ENCODE measurements around the gene CDH15. TPM values are rescaled to one million over a fixed set of nuclear protein-coding genes. Genes with fewer than 3 reads are reported as not detected.

CDH15 gene
- total and polyA plus RNA-seq, 9 of the 15 experiments (the other 6 are each of a cell fraction or from before 2014, with no cell fraction given), result 0.07 to 0.18 TPM; not detected in 7

DNA sequence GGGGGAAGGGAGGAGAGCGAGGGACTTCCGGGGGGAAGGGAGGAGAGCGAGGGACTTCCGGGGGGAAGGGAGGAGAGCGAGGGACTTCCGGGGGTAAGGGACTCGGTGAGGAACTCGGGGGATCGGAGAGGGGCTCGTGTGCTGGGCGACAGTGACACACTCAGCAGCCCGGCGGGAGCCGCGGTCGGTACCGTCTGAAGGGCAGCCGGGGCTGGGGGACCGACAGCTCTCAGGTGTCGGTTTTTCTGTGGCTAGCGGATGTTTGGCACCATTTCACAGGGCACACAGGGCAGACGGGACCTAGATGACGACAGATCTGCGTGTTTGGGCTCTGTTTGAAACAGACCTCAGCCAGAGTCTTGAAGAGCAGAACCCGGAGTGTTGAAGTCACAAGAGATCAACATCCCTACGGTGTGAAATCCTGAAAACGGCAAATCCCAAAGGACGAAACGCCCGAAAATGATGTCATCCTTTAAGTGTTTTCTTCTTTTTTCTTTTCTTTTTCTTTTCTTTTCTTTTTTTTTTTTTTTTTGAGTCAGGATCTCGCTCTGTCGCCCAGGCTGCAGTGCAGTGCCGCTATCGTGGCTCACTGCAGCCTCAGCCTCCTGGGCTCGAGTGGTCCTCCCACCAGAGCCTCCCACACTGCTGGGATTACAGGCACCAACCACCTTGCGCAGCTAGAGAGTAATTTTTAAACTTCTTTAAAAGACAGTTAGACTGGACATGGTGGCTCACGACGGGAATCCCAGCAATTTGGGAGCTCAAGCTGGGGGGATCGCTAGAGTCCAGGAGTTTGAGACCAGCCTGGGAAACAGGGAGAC lies 69.8 kb downstream of the CDH15 start (continued):
- 0 out of 2 replicates have a peak, but pooled peaks have one; percentile 67 for TF ChIP-seq HBP1 (CRISPR knock-in tag; IDR thresholded peaks at IDR 0.05)
- TF ChIP-seq POLR2AphosphoS2 (IDR thresholded peaks at IDR 0.05; ENCODE audit: low read length), result peak; percentile 92; the same call in 1 of the 2 replicates
- peak; percentile 61 for TF ChIP-seq BRD9 (IDR thresholded peaks at IDR 0.05; ENCODE audit: low read depth, partially characterized antibody)
- no peak for TF ChIP-seq XRCC4 (IDR thresholded peaks at IDR 0.05; ENCODE audit: extremely low read depth, insufficient read depth, insufficient read length)
- TF ChIP-seq ATF4 (CRISPR knock-in tag; IDR thresholded peaks at IDR 0.05), result peak; percentile 77; the same call in 1 of the 2 replicates
- TF ChIP-seq KDM4B (IDR thresholded peaks at IDR 0.05; ENCODE audit: borderline replicate concordance in 2 of 2, low read depth in 1 of 2), result peak in 1 of 2 experiments; percentile 100; a peak in 1 of 4 replicates
- no peak for TF ChIP-seq HSF4 (CRISPR knock-in tag; IDR thresholded peaks at IDR 0.05; ENCODE audit: borderline replicate concordance)
- TF ChIP-seq, protein P1, sequence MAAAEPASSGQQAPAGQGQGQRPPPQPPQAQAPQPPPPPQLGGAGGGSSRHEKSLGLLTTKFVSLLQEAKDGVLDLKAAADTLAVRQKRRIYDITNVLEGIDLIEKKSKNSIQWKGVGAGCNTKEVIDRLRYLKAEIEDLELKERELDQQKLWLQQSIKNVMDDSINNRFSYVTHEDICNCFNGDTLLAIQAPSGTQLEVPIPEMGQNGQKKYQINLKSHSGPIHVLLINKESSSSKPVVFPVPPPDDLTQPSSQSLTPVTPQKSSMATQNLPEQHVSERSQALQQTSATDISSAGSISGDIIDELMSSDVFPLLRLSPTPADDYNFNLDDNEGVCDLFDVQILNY (CRISPR knock-in tag; IDR thresholded peaks at IDR 0.05), result no peak
- peak; percentile 58; the same call in 1 of the 2 replicates for TF ChIP-seq GABPB2 (CRISPR knock-in tag; conservative IDR thresholded peaks at IDR 0.05)
- TF ChIP-seq ELF2 (CRISPR knock-in tag; IDR thresholded peaks at IDR 0.05), result peak; percentile 71; the same call in 1 of the 2 replicates
- peak; percentile 75; a peak in 2 of 4 replicates for TF ChIP-seq UBTF (IDR thresholded peaks at IDR 0.05; ENCODE audit: borderline replicate concordance in 1 of 2, low read depth in 2 of 2, low read length in 2 of 2)
- peak; percentile 37 for TF ChIP-seq ASH1L (IDR thresholded peaks at IDR 0.05; ENCODE audit: borderline replicate concordance, low read depth, partially characterized antibody)
- TF ChIP-seq, protein P2, sequence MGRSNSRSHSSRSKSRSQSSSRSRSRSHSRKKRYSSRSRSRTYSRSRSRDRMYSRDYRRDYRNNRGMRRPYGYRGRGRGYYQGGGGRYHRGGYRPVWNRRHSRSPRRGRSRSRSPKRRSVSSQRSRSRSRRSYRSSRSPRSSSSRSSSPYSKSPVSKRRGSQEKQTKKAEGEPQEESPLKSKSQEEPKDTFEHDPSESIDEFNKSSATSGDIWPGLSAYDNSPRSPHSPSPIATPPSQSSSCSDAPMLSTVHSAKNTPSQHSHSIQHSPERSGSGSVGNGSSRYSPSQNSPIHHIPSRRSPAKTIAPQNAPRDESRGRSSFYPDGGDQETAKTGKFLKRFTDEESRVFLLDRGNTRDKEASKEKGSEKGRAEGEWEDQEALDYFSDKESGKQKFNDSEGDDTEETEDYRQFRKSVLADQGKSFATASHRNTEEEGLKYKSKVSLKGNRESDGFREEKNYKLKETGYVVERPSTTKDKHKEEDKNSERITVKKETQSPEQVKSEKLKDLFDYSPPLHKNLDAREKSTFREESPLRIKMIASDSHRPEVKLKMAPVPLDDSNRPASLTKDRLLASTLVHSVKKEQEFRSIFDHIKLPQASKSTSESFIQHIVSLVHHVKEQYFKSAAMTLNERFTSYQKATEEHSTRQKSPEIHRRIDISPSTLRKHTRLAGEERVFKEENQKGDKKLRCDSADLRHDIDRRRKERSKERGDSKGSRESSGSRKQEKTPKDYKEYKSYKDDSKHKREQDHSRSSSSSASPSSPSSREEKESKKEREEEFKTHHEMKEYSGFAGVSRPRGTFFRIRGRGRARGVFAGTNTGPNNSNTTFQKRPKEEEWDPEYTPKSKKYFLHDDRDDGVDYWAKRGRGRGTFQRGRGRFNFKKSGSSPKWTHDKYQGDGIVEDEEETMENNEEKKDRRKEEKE (IDR thresholded peaks at IDR 0.05; ENCODE audit: borderline replicate concordance in 1 of 2, control insufficient read depth in 1 of 2, low read depth in 2 of 2, low read length in 1 of 2), result peak in 1 of 2 experiments; percentile 95; a peak in 1 of 4 replicates
- no peak for TF ChIP-seq CBX8 (IDR thresholded peaks at IDR 0.05; ENCODE audit: borderline replicate concordance, extremely low read depth, low read depth, low read length, poor library complexity, severe bottlenecking)

All from K562 (cell line).